HFFc6 (cell line): ENCODE measurements around the gene CSF2RB. TPM values are rescaled to one million over a fixed set of nuclear protein-coding genes. Genes with fewer than 3 reads are reported as not detected.

Source experiments
- DNase-seq: peaks from one replicate; pipeline ENCODE4 v3.0.0-alpha.2; 2018
- H3K27ac Mint-ChIP-seq: 2 replicates; pipeline ENCODE4 v1.8.0; 2020; ENCODE audit warnings: mild to moderate bottlenecking, mixed read lengths
- H3K27me3 Mint-ChIP-seq: 2 replicates; pipeline ENCODE4 v1.8.0; 2021; ENCODE audit warnings: mild to moderate bottlenecking, moderate library complexity, mixed read lengths; ENCODE audit not compliant: insufficient read depth
- H3K36me3 Mint-ChIP-seq: 2 replicates; pipeline ENCODE4 v1.8.0; 2021; ENCODE audit warnings: low read depth, mixed read lengths
- H3K4me1 Mint-ChIP-seq: 2 replicates; pipeline ENCODE4 v1.8.0; 2020; ENCODE audit warnings: low read depth, mixed read lengths
- H3K4me3 Mint-ChIP-seq: 2 replicates; pipeline ENCODE4 v1.8.0; 2020; ENCODE audit warnings: mild to moderate bottlenecking, moderate library complexity, mixed read lengths
- H3K9me3 Mint-ChIP-seq: 2 replicates; pipeline ENCODE4 v1.8.0; 2020; ENCODE audit warnings: mild to moderate bottlenecking, mixed read lengths
- total RNA-seq, 6 experiments: library from RNA; stranded (reverse); fragmentation: NEBNext Ultra II Directional; extraction: Animal tissue kit (Norgen Biotek cat#: 25700); gene quantifications; 2 replicates in 1 of 6; 3 replicates in 5 of 6; pipeline ENCODE4 v1.2.3, GENCODE V29; 2021
- TF ChIP-seq, protein P1 (sequence below): fragments of 200-600 bp; sonication (generic); IDR thresholded peaks from 2 replicates; pipeline ENCODE4 v1.5.0; 2021; ENCODE audit warnings: antibody characterized with exemption, mild to moderate bottlenecking

CSF2RB gene
- total RNA-seq, 6 experiments from 2014 or later, result 0.76 to 3.2 (median 2.4) TPM

DNA sequence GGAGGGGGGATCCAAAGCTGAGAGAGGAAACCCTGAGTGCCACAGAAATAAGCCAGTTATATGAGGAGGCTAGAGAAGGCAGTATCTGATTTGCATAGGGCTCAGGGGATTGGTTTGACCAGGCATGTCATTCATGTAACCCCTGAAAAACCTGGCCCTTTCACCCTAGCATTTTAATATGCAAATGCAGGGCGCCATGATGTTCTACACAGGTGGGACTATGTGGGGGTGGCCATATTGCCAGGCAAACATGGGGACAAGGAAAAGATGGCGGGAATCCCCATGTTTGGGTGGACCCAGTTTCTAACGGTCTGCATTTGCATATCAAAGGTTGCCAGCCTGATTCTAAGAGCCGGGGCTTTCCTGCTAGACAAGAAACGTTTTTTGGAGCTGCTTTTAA, 27.2 kb downstream of the CSF2RB start:
- H3K27ac Mint-ChIP-seq, result no peak overlapping the region
- no peaks in the 10 kb centered on the region for H3K9me3 Mint-ChIP-seq
- H3K27me3 Mint-ChIP-seq, result peaks cover 55% of the 10 kb centered on the region
- TF ChIP-seq, protein P1, sequence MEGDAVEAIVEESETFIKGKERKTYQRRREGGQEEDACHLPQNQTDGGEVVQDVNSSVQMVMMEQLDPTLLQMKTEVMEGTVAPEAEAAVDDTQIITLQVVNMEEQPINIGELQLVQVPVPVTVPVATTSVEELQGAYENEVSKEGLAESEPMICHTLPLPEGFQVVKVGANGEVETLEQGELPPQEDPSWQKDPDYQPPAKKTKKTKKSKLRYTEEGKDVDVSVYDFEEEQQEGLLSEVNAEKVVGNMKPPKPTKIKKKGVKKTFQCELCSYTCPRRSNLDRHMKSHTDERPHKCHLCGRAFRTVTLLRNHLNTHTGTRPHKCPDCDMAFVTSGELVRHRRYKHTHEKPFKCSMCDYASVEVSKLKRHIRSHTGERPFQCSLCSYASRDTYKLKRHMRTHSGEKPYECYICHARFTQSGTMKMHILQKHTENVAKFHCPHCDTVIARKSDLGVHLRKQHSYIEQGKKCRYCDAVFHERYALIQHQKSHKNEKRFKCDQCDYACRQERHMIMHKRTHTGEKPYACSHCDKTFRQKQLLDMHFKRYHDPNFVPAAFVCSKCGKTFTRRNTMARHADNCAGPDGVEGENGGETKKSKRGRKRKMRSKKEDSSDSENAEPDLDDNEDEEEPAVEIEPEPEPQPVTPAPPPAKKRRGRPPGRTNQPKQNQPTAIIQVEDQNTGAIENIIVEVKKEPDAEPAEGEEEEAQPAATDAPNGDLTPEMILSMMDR, result no peak
- H3K4me3 Mint-ChIP-seq, result no peak overlapping the region
- no peak for DNase-seq
- H3K36me3 Mint-ChIP-seq, result no peaks in the 10 kb centered on the region
- no peaks in the 10 kb centered on the region for H3K4me1 Mint-ChIP-seq

DNA sequence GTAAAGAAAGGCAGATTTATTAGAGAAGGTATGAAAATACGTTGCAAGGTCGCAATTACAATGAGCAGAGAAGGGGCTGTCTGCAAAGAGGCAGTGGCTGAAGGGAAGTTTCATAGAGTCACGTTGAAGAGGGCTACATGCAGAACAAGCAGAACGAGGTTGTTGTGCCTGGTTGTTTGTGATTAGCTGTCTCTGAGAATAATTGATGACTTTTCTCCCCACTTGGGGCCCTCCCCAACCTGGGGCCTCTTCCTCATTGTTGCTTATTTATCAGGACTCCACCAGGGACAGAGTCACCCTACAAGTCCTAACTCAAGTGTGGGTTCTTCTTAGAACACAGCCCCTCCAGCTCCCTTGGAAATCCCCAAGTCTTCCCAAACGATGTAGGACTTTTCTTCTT, 29.1 kb downstream of the CSF2RB start:
- Mint-ChIP-seq H3K4me3 (no peak overlapping the region), H3K9me3 (no peaks in the 10 kb centered on the region), H3K4me1 (no peaks in the 10 kb centered on the region), H3K36me3 (no peaks in the 10 kb centered on the region), H3K27ac (no peak overlapping the region), H3K27me3 (peaks cover 49% of the 10 kb centered on the region)
- TF ChIP-seq, protein P1, result no peak
- no peak for DNase-seq

DNA sequence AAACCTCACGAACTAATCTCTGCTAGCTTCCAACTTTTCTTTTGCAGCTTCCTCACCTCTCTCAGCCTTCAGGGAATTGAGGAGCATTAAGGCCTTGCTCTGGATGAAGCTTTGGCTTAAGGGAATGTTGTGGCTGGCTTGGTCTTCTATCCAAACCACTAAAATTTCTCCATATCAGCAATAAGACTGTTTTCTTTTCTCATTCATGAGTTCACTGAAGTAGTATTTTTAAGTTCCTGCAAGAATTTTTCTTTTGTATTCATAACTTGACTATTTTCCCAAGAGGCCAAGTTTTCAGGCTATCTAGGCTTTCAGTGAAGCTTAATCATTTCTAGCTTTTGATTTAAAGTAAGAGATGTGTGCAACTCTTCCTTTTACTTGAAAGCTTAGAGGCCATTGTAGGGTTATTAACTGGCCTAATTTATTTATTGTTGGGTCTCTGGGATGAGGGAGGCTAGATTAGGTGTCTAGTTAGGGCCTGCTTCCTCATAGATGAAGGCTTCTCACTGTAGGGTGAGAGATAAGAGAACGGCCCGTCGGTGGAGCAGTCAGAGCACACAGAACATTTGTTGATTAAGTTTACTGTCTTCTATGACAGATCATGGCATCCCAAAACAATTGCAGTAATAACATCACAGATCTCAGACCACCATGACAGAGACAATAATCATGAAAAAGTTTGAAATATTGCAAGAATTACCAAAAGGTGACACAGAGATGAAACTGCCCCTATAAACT, 33.2 kb downstream of the CSF2RB start:
- Mint-ChIP-seq H3K4me1 (peaks cover 9% of the 10 kb centered on the region), H3K4me3 (no peak overlapping the region), H3K9me3 (no peaks in the 10 kb centered on the region), H3K27me3 (peaks cover 37% of the 10 kb centered on the region), H3K36me3 (no peaks in the 10 kb centered on the region), H3K27ac (no peak overlapping the region)
- TF ChIP-seq, protein P1, result no peak
- DNase-seq, result no peak

DNA sequence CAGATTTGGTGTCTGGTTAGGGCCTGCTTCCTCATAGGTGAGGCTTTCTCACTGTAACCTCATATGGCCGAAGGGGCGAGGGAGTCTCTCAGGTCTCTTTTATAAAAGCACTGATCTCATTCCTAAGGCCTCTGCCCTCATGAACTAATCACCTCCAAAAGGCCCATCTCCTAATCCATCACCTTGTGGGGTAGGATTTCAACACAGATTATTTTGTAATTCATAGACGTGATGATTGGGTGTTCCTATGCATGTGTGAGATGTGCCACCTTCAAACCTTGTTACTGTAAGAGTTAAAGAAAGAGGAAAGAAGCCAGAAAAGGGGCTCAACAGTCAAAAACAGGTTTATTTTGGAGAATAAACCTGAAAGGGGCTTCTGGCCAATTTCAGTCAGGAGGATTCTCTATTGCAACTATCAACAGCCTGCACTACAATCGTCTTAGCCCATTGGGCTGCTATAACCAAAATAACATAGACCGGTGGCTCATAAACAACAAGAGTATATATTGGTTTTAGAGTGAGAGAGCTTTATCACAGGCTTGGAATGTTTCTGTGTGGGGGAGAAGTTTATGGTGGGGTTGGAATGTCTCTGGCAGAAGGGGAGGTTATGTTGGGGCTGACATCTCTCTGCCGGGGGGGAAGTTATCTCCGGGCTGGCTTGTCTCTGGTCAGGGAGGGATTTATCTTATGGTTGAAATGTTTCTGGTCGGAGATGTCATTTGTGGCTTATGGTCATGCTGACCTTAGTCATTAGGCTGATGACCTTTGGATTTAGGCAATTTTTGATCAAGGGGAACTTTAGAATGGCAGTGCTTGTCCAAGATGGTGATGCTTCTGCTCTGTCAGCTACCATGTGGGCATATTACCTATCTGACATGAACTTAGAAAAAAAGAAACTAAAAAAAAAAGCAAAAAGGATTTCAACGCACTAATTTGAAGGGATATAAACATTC, 35.1 kb downstream of the CSF2RB start:
- H3K27ac Mint-ChIP-seq, result peak overlapping the region; percentile 10; the same call in 1 of the 2 replicates
- H3K27me3 Mint-ChIP-seq, result peaks cover 34% of the 10 kb centered on the region
- no peak overlapping the region for H3K4me3 Mint-ChIP-seq
- peaks cover 9% of the 10 kb centered on the region for H3K4me1 Mint-ChIP-seq
- no peaks in the 10 kb centered on the region for H3K9me3 Mint-ChIP-seq
- no peaks in the 10 kb centered on the region for H3K36me3 Mint-ChIP-seq
- peak; percentile 15 for DNase-seq
- TF ChIP-seq, protein P1, result no peak

DNA sequence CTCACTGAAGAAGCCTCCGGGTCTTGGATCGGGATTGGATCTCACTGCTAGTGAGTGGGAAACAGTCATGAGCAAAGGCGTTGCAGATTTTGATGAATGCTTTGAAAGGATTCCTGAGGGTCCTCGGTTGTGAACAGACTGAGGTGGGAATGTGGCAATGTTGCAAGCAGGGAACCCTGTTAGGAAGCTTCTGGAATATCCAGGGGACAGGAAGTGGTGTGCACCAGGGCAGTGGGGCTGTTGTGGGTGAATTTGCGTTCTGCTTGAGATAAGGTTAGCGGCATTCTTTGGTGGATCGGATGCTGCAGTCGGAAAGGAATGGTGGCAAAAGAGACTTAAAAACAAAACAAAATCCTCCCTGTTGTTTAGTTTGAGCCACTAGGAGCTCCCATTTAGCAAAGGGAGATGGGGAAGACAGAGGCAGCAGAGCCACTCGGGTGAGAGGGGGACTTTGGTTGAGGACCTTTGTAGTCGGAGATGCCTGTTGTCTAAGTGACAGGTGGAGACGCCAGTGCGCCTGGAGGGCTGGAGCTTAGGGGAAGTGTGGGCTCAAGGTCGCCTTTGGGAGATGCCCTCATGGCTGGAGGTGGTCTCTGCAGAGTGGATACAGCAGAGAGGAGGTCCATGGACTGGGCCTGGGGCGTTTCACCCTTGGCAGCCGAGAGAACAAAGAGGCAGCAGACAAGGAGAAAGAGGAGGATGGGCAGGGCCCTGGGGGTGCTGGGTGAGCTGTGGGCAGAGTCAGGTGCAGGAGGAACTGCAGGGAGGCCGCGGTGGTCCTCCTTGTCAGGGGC, 37.6 kb downstream of the CSF2RB start:
- TF ChIP-seq, protein P1, result no peak
- H3K4me3 Mint-ChIP-seq, result no peak overlapping the region
- peaks cover 30% of the 10 kb centered on the region for H3K27me3 Mint-ChIP-seq
- peaks cover 4% of the 10 kb centered on the region; the same call in 1 of the 2 replicates for H3K36me3 Mint-ChIP-seq
- no peak for DNase-seq
- peaks cover 4% of the 10 kb centered on the region; the same call in 1 of the 2 replicates for H3K9me3 Mint-ChIP-seq
- H3K4me1 Mint-ChIP-seq, result peaks cover 9% of the 10 kb centered on the region
- no peak overlapping the region for H3K27ac Mint-ChIP-seq
